C4-2B (cell line): Measurements from ENCODE around the gene ACBD5.
"Not testable (repeated sequence)": the region's sequence is repeated elsewhere in the genome, so short reads cannot be mapped to it uniquely, and the experiment has no call there.

Experiments used
- H3K27ac ChIP-seq: fragments of 450-650 bp; 2 replicates; pipeline ENCODE4 v1.5.1; 2017
- CTCF ChIP-seq: fragments of 450-650 bp; conservative IDR thresholded peaks from 2 replicates; pipeline ENCODE4 v1.5.1; 2017; ENCODE audit warnings: mild to moderate bottlenecking
- ZFX ChIP-seq: fragments of 450-650 bp; IDR thresholded peaks from 2 replicates; pipeline ENCODE4 v1.6.1; 2017

Gene ACBD5

GRCh38 chr10:27245836-27246235 lies 5.2 kb upstream of the ACBD5 start:
- TF ChIP-seq CTCF: no peak
- no peak for TF ChIP-seq ZFX
- H3K27ac ChIP-seq: no peak overlapping the region

GRCh38 chr10:27244976-27245375 lies 4.4 kb upstream of the ACBD5 start:
- TF ChIP-seq ZFX (no peak), CTCF (no peak)
- no peak overlapping the region for H3K27ac ChIP-seq

GRCh38 chr10:27242951-27243551 lies 2.5 kb upstream of the ACBD5 start:
- peak overlapping the region; percentile 86 for H3K27ac ChIP-seq
- TF ChIP-seq CTCF: no peak
- TF ChIP-seq ZFX: peak; percentile 78

GRCh38 chr10:27242473-27242950 lies 1.9 kb upstream of the ACBD5 start:
- TF ChIP-seq CTCF: peak; percentile 29
- TF ChIP-seq ZFX: no peak
- H3K27ac ChIP-seq: peak overlapping the region; percentile 86

GRCh38 chr10:27241652-27242472 lies 1.3 kb upstream of the ACBD5 start:
- TF ChIP-seq CTCF (peak; percentile 56), ZFX (peak; percentile 77)
- H3K27ac ChIP-seq: peak overlapping the region; percentile 86

GRCh38 chr10:27241010-27241651 lies 534 bp upstream of the ACBD5 start:
- peak overlapping the region; percentile 86 for H3K27ac ChIP-seq
- TF ChIP-seq CTCF: no peak
- TF ChIP-seq ZFX: 0 out of 2 replicates have a peak, but pooled peaks have one; percentile 22

GRCh38 chr10:27237531-27237930 lies 3.1 kb downstream of the ACBD5 start:
- not testable (repeated sequence) for H3K27ac ChIP-seq

- peak overlapping the region; percentile 41; the same call in 1 of the 2 replicates for H3K27ac ChIP-seq
Observed at GRCh38 chr10:27236589-27237128, 3.9 kb downstream of the ACBD5 start.
